NCI-H345 (cell line): ENCODE results near the gene THAP7.
"Not testable (repeated sequence)": the region's sequence is repeated elsewhere in the genome, so short reads cannot be mapped to it uniquely, and the experiment has no call there.

Experiments used
- DNase-seq: peaks from one replicate; lab custom pipeline; 2025; lab: John Stamatoyannopoulos, UW

Gene THAP7

GRCh38 chr22:20978419-20978818 lies 23.5 kb downstream of the THAP7 start:
- no peak for DNase-seq

- no peak for DNase-seq
These were observed 24.3 kb downstream of the THAP7 start for GRCh38 chr22:20977516-20978170.

GRCh38 chr22:20977019-20977418 lies 24.9 kb downstream of the THAP7 start:
- no peak for DNase-seq

- no peak for DNase-seq
These were observed 25.5 kb downstream of the THAP7 start for GRCh38 chr22:20976291-20976877.

- no peak for DNase-seq
These were observed 26.2 kb downstream of the THAP7 start for GRCh38 chr22:20975541-20976290.

GRCh38 chr22:20974336-20974955 lies 27.5 kb downstream of the THAP7 start:
- DNase-seq = no peak

GRCh38 chr22:20973634-20974286 lies 28.2 kb downstream of the THAP7 start:
- no peak for DNase-seq

GRCh38 chr22:20972933-20973577 lies 28.9 kb downstream of the THAP7 start:
- DNase-seq = no peak

GRCh38 chr22:20972014-20972694 lies 29.8 kb downstream of the THAP7 start:
- DNase-seq = not testable (repeated sequence)

GRCh38 chr22:20970939-20971657 lies 30.8 kb downstream of the THAP7 start:
- DNase-seq = no peak

- no peak for DNase-seq
These were observed 33.5 kb downstream of the THAP7 start for GRCh38 chr22:20968281-20968977.

- DNase-seq = no peak
These were observed 34.2 kb downstream of the THAP7 start for GRCh38 chr22:20967697-20968211.

- DNase-seq = no peak
These were observed 34.8 kb downstream of the THAP7 start, which contains the start of gene AIFM3 for GRCh38 chr22:20966883-20967696. AIFM3 (plus strand) TSS chr22:20967255; CDS start chr22:20967945, 690 bp downstream.

GRCh38 chr22:20965888-20966855 lies 35.7 kb downstream of the THAP7 start:
- DNase-seq = no peak

GRCh38 chr22:20965104-20965887 lies 36.6 kb downstream of the THAP7 start:
- DNase-seq = no peak

- DNase-seq = no peak
These were observed 37.2 kb downstream of the THAP7 start for GRCh38 chr22:20964799-20965103.
